ENCODE data around the gene ZNF311.
A peak's percentile ranks its signal among the peaks of the same experiment; 100 is the strongest.

Gene ZNF311

GRCh38 chr6:28960846-28961500, 44.1 kb downstream of the ZNF311 start:
- TF ChIP-seq CEBPB (IDR thresholded peaks at IDR 0.05): no peak
- TF ChIP-seq TCF12 (IDR thresholded peaks at IDR 0.05; ENCODE audit: low read depth): no peak

- TF ChIP-seq TAF1 (IDR thresholded peaks at IDR 0.05; ENCODE audit: low read depth) (no peak), CREB1 (IDR thresholded peaks at IDR 0.05; ENCODE audit: low read depth) (no peak), NFIC (IDR thresholded peaks at IDR 0.05) (no peak), MAX (IDR thresholded peaks at IDR 0.05) (no peak), ZBTB7A (IDR thresholded peaks at IDR 0.05; ENCODE audit: low read depth) (no peak), EP300 (IDR thresholded peaks at IDR 0.05; ENCODE audit: borderline replicate concordance) (no peak), FOXM1 (IDR thresholded peaks at IDR 0.05; ENCODE audit: borderline replicate concordance, low read depth) (no peak), YY1 (IDR thresholded peaks at IDR 0.05; ENCODE audit: low read depth) (no peak), REST (IDR thresholded peaks at IDR 0.05; ENCODE audit: low read depth) (no peak), RAD21 (IDR thresholded peaks at IDR 0.05; ENCODE audit: low read depth) (no peak)
These were observed 48.8 kb downstream of the ZNF311 start for GRCh38 chr6:28956331-28956730.

GRCh38 chr6:28953585-28954258, 51.4 kb downstream of the ZNF311 start:
- TF ChIP-seq RAD21 (IDR thresholded peaks at IDR 0.05; ENCODE audit: low read depth): no peak
- no peak for TF ChIP-seq CEBPB (IDR thresholded peaks at IDR 0.05)
- TF ChIP-seq FOXM1 (IDR thresholded peaks at IDR 0.05; ENCODE audit: borderline replicate concordance, low read depth): no peak
- no peak for TF ChIP-seq REST (IDR thresholded peaks at IDR 0.05; ENCODE audit: low read depth)
- no peak for TF ChIP-seq NFIC (IDR thresholded peaks at IDR 0.05)
- no peak for TF ChIP-seq MAX (IDR thresholded peaks at IDR 0.05)
- no peak for TF ChIP-seq YY1 (IDR thresholded peaks at IDR 0.05; ENCODE audit: low read depth)
- TF ChIP-seq TEAD4 (IDR thresholded peaks at IDR 0.05): no peak
- TF ChIP-seq ZBTB7A (IDR thresholded peaks at IDR 0.05; ENCODE audit: low read depth): no peak
- TF ChIP-seq EGR1 (IDR thresholded peaks at IDR 0.05): no peak
- no peak for TF ChIP-seq TCF12 (IDR thresholded peaks at IDR 0.05; ENCODE audit: low read depth)
- TF ChIP-seq TAF1 (IDR thresholded peaks at IDR 0.05; ENCODE audit: low read depth): no peak
- TF ChIP-seq CREB1 (IDR thresholded peaks at IDR 0.05; ENCODE audit: low read depth): no peak
- no peak for TF ChIP-seq EP300 (IDR thresholded peaks at IDR 0.05; ENCODE audit: borderline replicate concordance)

GRCh38 chr6:28953039-28953584, 52.0 kb downstream of the ZNF311 start:
- TF ChIP-seq EGR1 (IDR thresholded peaks at IDR 0.05) (no peak), TEAD4 (IDR thresholded peaks at IDR 0.05) (peak; percentile 88), YY1 (IDR thresholded peaks at IDR 0.05; ENCODE audit: low read depth) (peak; percentile 77; the same call in 1 of the 2 replicates), MAX (IDR thresholded peaks at IDR 0.05) (peak; percentile 57)

- TF ChIP-seq CEBPB (IDR thresholded peaks at IDR 0.05) (no peak), ZBTB7A (IDR thresholded peaks at IDR 0.05; ENCODE audit: low read depth) (no peak), EGR1 (IDR thresholded peaks at IDR 0.05) (no peak), FOXM1 (IDR thresholded peaks at IDR 0.05; ENCODE audit: borderline replicate concordance, low read depth) (no peak), NFIC (IDR thresholded peaks at IDR 0.05) (no peak), EP300 (IDR thresholded peaks at IDR 0.05; ENCODE audit: borderline replicate concordance) (no peak), CREB1 (IDR thresholded peaks at IDR 0.05; ENCODE audit: low read depth) (no peak), TEAD4 (IDR thresholded peaks at IDR 0.05) (no peak), USF1 (IDR thresholded peaks at IDR 0.05) (no peak), YY1 (IDR thresholded peaks at IDR 0.05; ENCODE audit: low read depth) (no peak), TCF12 (IDR thresholded peaks at IDR 0.05; ENCODE audit: low read depth) (no peak), REST (IDR thresholded peaks at IDR 0.05; ENCODE audit: low read depth) (no peak), TAF1 (IDR thresholded peaks at IDR 0.05; ENCODE audit: low read depth) (no peak)
These were observed 56.2 kb downstream of the ZNF311 start for GRCh38 chr6:28948782-28949486.
